ENCODE results near the gene MRAS.

DNA sequence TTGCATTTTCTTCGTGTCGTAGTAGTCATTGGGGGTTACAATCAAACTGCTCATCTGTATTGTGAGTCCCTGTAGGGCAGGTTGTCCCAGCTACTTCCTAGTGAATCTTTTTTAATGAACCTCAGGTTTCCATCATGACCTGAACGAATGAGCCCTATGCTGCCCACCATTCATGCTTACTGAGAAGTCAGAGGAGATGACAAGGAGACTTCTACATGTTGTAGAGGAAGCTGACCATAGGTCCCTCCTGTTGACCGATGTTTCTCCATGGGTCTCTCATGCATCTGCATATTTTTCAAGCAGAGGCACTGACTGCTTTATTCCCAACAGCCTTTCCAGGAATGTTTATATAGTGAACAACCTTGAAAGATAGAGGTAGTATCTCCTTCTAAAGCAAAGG, 13.8 kb upstream of the MRAS start:
- TF ChIP-seq, protein P1, sequence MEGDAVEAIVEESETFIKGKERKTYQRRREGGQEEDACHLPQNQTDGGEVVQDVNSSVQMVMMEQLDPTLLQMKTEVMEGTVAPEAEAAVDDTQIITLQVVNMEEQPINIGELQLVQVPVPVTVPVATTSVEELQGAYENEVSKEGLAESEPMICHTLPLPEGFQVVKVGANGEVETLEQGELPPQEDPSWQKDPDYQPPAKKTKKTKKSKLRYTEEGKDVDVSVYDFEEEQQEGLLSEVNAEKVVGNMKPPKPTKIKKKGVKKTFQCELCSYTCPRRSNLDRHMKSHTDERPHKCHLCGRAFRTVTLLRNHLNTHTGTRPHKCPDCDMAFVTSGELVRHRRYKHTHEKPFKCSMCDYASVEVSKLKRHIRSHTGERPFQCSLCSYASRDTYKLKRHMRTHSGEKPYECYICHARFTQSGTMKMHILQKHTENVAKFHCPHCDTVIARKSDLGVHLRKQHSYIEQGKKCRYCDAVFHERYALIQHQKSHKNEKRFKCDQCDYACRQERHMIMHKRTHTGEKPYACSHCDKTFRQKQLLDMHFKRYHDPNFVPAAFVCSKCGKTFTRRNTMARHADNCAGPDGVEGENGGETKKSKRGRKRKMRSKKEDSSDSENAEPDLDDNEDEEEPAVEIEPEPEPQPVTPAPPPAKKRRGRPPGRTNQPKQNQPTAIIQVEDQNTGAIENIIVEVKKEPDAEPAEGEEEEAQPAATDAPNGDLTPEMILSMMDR (IDR thresholded peaks at IDR 0.05), result no peak
- TF ChIP-seq POLR2A (IDR thresholded peaks at IDR 0.05), result no peak
